IMR-90 (cell line): ENCODE data around the gene HELZ. TPM values are rescaled to one million over a fixed set of nuclear protein-coding genes. Genes with fewer than 3 reads are reported as not detected.

ENCODE experiments used
- ATAC-seq: fragments of 200-7000 bp; cut with Tn5 transposase; 2 replicates; pipeline ENCODE4 v1.9.1; 2020; ENCODE audit warnings: low read depth, mild to moderate bottlenecking, moderate library complexity
- BruUV-seq: library from RNA; stranded (reverse); fragments of 400-500 nt; replicated peaks from 2 replicates; lab custom pipeline; 2021; lab: Mats Ljungman, UMichigan
- CTCF ChIA-PET: fragments of 300-600 bp; formaldehyde crosslinking; extraction: SDS; loops from one replicate; lab custom pipeline; 2021; ENCODE audit warnings: antibody characterized with exemption; lab: Yijun Ruan, JAX
- POLR2A ChIA-PET: fragments of 300-600 bp; sonication (Branson Sonifier 250); formaldehyde crosslinking; loops from one replicate; lab custom pipeline; 2022; ENCODE audit warnings: antibody characterized with exemption; ENCODE audit not compliant: unreplicated experiment; lab: Charles Lee
- DNase-seq: peaks from one replicate; pipeline ENCODE4 v3.0.0; 2013
- H2AFZ ChIP-seq: replicated peaks from 2 replicates; pipeline ENCODE3; 2013; ENCODE audit warnings: low read length, mild to moderate bottlenecking; ENCODE audit not compliant: poor library complexity
- H2AK5ac ChIP-seq: 2 replicates; pipeline ENCODE4 v1.6.1; 2013; ENCODE audit warnings: low read depth, low read length, inconsistent platforms
- H2AK9ac ChIP-seq: replicated peaks from 2 replicates; pipeline ENCODE3; 2013; ENCODE audit warnings: mild to moderate bottlenecking, low read depth, low read length, moderate library complexity; ENCODE audit not compliant: poor library complexity
- H2BK120ac ChIP-seq: 2 replicates; pipeline ENCODE4 v1.6.1; 2013; ENCODE audit warnings: low read depth, low read length, inconsistent platforms
- H2BK15ac ChIP-seq: 3 replicates; pipeline ENCODE4 v1.6.1; 2013; ENCODE audit warnings: low read depth, low read length, inconsistent platforms
- H2BK20ac ChIP-seq: 2 replicates; pipeline ENCODE4 v1.6.1; 2013; ENCODE audit warnings: low read depth, mild to moderate bottlenecking, inconsistent platforms, low read length, moderate library complexity
- H2BK5ac ChIP-seq: 2 replicates; pipeline ENCODE4 v1.6.1; 2013; ENCODE audit warnings: mild to moderate bottlenecking, low read depth, low read length, inconsistent platforms; ENCODE audit not compliant: poor library complexity, severe bottlenecking
- H3K14ac ChIP-seq: replicated peaks from 2 replicates; pipeline ENCODE4 v1.6.1; 2013; ENCODE audit warnings: low read depth, low read length, inconsistent platforms
- H3K18ac ChIP-seq: 2 replicates; pipeline ENCODE4 v1.6.1; 2013; ENCODE audit warnings: low read depth, low read length, control low read depth
- H3K23ac ChIP-seq: 2 replicates; pipeline ENCODE4 v1.6.1; 2013; ENCODE audit warnings: low read depth, low read length, inconsistent platforms
- H3K27ac ChIP-seq: 2 replicates; pipeline ENCODE4 v1.5.1; 2013; ENCODE audit warnings: mild to moderate bottlenecking, control low read depth, low read length; ENCODE audit not compliant: insufficient read depth
- H3K27me3 ChIP-seq: 2 replicates; pipeline ENCODE4 v1.6.1; 2013; ENCODE audit warnings: low read length; ENCODE audit not compliant: control insufficient read depth, insufficient read depth
- H3K36me3 ChIP-seq: 2 replicates; pipeline ENCODE4 v1.6.1; 2013; ENCODE audit warnings: low read length, mixed read lengths; ENCODE audit not compliant: control insufficient read depth, insufficient read depth
- H3K4ac ChIP-seq: 2 replicates; pipeline ENCODE4 v1.6.1; 2013; ENCODE audit warnings: low read depth, low read length, inconsistent platforms
- H3K4me1 ChIP-seq: 2 replicates; pipeline ENCODE4 v1.6.1; 2013; ENCODE audit warnings: low read length, mixed read lengths; ENCODE audit not compliant: control insufficient read depth, insufficient read depth
- H3K4me2 ChIP-seq: 2 replicates; pipeline ENCODE4 v1.6.1; 2013; ENCODE audit warnings: low read depth, mild to moderate bottlenecking, control low read depth, low read length, moderate library complexity
- H3K4me3 ChIP-seq: 2 replicates; pipeline ENCODE4 v1.5.1; 2013; ENCODE audit warnings: low read depth, mild to moderate bottlenecking, control low read depth, low read length, moderate library complexity; ENCODE audit not compliant: insufficient read depth
- H3K56ac ChIP-seq: 2 replicates; pipeline ENCODE4 v1.6.1; 2013; ENCODE audit warnings: low read length, inconsistent platforms; ENCODE audit not compliant: insufficient read depth; ENCODE audit errors: extremely low read depth
- H3K79me1 ChIP-seq, 2 experiments: 2 replicates each; pipeline ENCODE4 v1.6.1; 2013; ENCODE audit warnings: low read length in 2 of 2, inconsistent platforms in 1 of 2, low read depth in 1 of 2
- H3K9ac ChIP-seq: 2 replicates; pipeline ENCODE4 v1.6.1; 2013; ENCODE audit warnings: low read depth, low read length, control low read depth
- H3K9me1 ChIP-seq: 2 replicates; pipeline ENCODE4 v1.6.1; 2013; ENCODE audit warnings: low read length, inconsistent platforms; ENCODE audit not compliant: insufficient read depth
- H3K9me3 ChIP-seq: 2 replicates; pipeline ENCODE4 v1.6.1; 2013; ENCODE audit warnings: low read length; ENCODE audit not compliant: control insufficient read depth, insufficient read depth
- H4K20me1 ChIP-seq: 2 replicates; pipeline ENCODE4 v1.6.1; 2013; ENCODE audit warnings: low read length, inconsistent platforms; ENCODE audit not compliant: insufficient read depth
- H4K5ac ChIP-seq: 2 replicates; pipeline ENCODE4 v1.6.1; 2013; ENCODE audit warnings: mild to moderate bottlenecking, low read depth, low read length, control low read depth
- H4K8ac ChIP-seq, 2 experiments: 2 replicates each; pipeline ENCODE4 v1.6.1; 2013; ENCODE audit warnings: low read depth in 2 of 2, low read length in 2 of 2, control low read depth in 1 of 2, inconsistent platforms in 1 of 2
- H4K91ac ChIP-seq: 2 replicates; pipeline ENCODE4 v1.6.1; 2013; ENCODE audit warnings: low read depth, low read length, inconsistent platforms; ENCODE audit not compliant: insufficient read depth
- RFX5 ChIP-seq: IDR thresholded peaks from 2 replicates; pipeline ENCODE4 v1.8.0; 2012; ENCODE audit warnings: low read depth, mild to moderate bottlenecking, low read length, moderate library complexity
- WGBS, 2 experiments: methylation state at CpG; one replicate each; pipeline versions ENCODE4 v1.1.5 to v1.1.7; 2013; ENCODE audit warnings: missing lambda C conversion rate in 2 of 2; ENCODE audit not compliant: insufficient read length in 1 of 2; ENCODE audit errors: extremely low coverage in 2 of 2; 5-methylcytosine and 5-hydroxymethylcytosine counted together
- dilution Hi-C: fragments of 300-500 bp; cut with HindIII; formaldehyde crosslinking; loops from one replicate; pipeline ENCODE4 v1.14.3; 2018; ENCODE audit warnings: low sequenced_read_pairs; ENCODE audit not compliant: unreplicated experiment
- in situ Hi-C: fragments of 300-500 bp; cut with MboI; formaldehyde crosslinking; loops from 3 replicates; pipeline ENCODE4 v1.14.3; 2019; ENCODE audit warnings: low sequenced_read_pairs, inconsistent platforms, mixed read lengths
- intact Hi-C: fragments of 100-400 bp; cut with micrococcal nuclease; formaldehyde crosslinking; loops from 2 replicates; pipeline ENCODE4 v1.10.0; 2022
- polyA plus RNA-seq, 3 experiments: library from polyadenylated mRNA; depleted of rRNA; stranded (reverse); fragments of >200 nt; gene quantifications; 2 replicates each; pipeline ENCODE4 v1.2.3, GENCODE V29; 2012; ENCODE audit warnings: low replicate concordance in 1 of 3
- total RNA-seq: library from RNA; depleted of rRNA; stranded (reverse); fragments of >200 nt; gene quantifications from 2 replicates; pipeline ENCODE4 v1.2.3, GENCODE V29; 2012

HELZ gene
- total and polyA plus RNA-seq, 2 of the 4 experiments (the other 2 are of a cell fraction): 8.0 to 60.6 TPM

DNA sequence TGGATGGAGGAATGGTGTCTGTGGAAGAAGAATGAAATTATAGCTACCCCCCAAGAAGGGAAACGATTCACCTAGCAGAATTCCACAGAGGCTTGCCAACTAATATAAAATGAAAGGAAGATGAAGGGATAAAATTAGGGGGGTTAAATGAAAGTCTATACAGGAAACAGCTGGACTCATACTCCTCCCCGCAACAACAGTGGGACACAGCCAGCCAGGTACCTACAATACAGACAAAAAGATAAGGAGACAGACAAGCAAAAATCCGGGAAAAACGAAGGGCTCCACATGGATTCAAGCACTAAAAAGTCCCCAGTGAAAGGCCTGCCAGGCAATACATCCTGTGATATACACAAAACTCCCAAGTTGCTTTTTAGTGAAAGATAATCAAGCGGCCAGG is 152.7 kb downstream of the HELZ start:
- Histone ChIP-seq H2AK9ac (no peak overlapping the region), H3K4me2 (no peak overlapping the region), H3K9me1 (peaks cover 3% of the 10 kb centered on the region; the same call in 1 of the 2 replicates), H2BK15ac (no peak overlapping the region), H4K5ac (no peak overlapping the region), H3K27me3 (no peaks in the 10 kb centered on the region), H3K18ac (no peak overlapping the region), H4K91ac (no peak overlapping the region), H3K14ac (no peak overlapping the region), H3K9me3 (no peaks in the 10 kb centered on the region), H3K27ac (no peak overlapping the region), H3K9ac (no peak overlapping the region), H2AK5ac (no peak overlapping the region), H3K4me3 (no peak overlapping the region), H4K8ac (no peak overlapping the region), H3K36me3 (no peaks in the 10 kb centered on the region; the same call in 1 of the 2 replicates), H2BK20ac (no peak overlapping the region), H2BK5ac (no peak overlapping the region), H3K4me1 (no peaks in the 10 kb centered on the region; the same call in 1 of the 2 replicates), H4K20me1 (0 out of 2 replicates have a peak, but pooled peaks cover 6% of the 10 kb centered on the region), H3K23ac (no peak overlapping the region), H2AFZ (no peak overlapping the region), H3K4ac (no peak overlapping the region), H2BK120ac (no peak overlapping the region), H3K79me1 (peaks cover 16 to 48% of the 10 kb centered on the region in 2 experiments), H3K56ac (no peak overlapping the region)
- 100% methylated on average over 2 of the region's 5 CpGs; no CpG with 5 or more reads in 1 of the 2 experiments for WGBS, 2 experiments
- DNase-seq: no peak
- BruUV-seq: no TSS peak
- dilution Hi-C loops (no loop called here), in situ Hi-C loops (no loop called here), intact Hi-C loops (no loop called here)
- no peak for ATAC-seq
- ChIA-PET CTCF (no interaction called here), POLR2A (no interaction called here)
- TF ChIP-seq RFX5: no peak
